B cell (primary cell): ENCODE data around the gene ANKDD1A. TPM values are rescaled to one million over a fixed set of nuclear protein-coding genes. Genes with fewer than 3 reads are reported as not detected.
A peak's percentile ranks its signal among the peaks of the same experiment; 100 is the strongest.

ENCODE experiments used
- ATAC-seq: fragments of 200-7000 bp; cut with Tn5 transposase; one replicate; pipeline ENCODE4 v1.10.0; 2021; ENCODE audit warnings: low read depth, mild to moderate bottlenecking, moderate number of reproducible peaks, moderate library complexity
- CTCF ChIA-PET: fragments of 350-600 bp; sonication (Branson Sonifier 250); formaldehyde crosslinking; loops from one replicate; lab custom pipeline; 2021; ENCODE audit warnings: antibody characterized with exemption, inconsistent platforms; lab: Charles Lee
- POLR2A ChIA-PET: fragments of 350-600 bp; sonication (Branson Sonifier 250); formaldehyde crosslinking; loops from one replicate; lab custom pipeline; 2021; ENCODE audit warnings: antibody characterized with exemption; lab: Charles Lee
- DNase-seq: peaks from one replicate; pipeline ENCODE4 v3.0.0; 2013
- H2AFZ ChIP-seq: 2 replicates; pipeline ENCODE4 v1.6.1; 2012; ENCODE audit warnings: mild to moderate bottlenecking, low read depth, low read length; ENCODE audit not compliant: insufficient read depth, poor library complexity, severe bottlenecking
- H3K27ac ChIP-seq, 2 donors: 1 replicate in 1 of 2; 2 replicates in 1 of 2; pipeline ENCODE4 v1.5.1; 2012 to 2013; ENCODE audit warnings: low read length in 2 of 2, mild to moderate bottlenecking in 2 of 2, moderate library complexity in 1 of 2
- H3K27me3 ChIP-seq, 4 experiments: fragments of 200-600 bp in 1 of 4; sonication (generic) in 1 of 4; replicated peaks in 1 of 4; 1 replicate in 2 of 4; 2 replicates in 2 of 4; pipeline versions ENCODE4 v1.6.1 to v1.7.0; 2013 to 2016; ENCODE audit warnings: low read length in 3 of 4, mild to moderate bottlenecking in 2 of 4, mixed read lengths in 1 of 4, moderate library complexity in 1 of 4; ENCODE audit not compliant: insufficient read depth in 4 of 4, control insufficient read depth in 3 of 4; ENCODE audit errors: control extremely low read depth in 1 of 4
- H3K36me3 ChIP-seq, 2 experiments: replicated peaks in 1 of 2; 1 replicate in 1 of 2; 2 replicates in 1 of 2; pipeline versions ENCODE4 v1.6.1 to v1.7.1; 2013; ENCODE audit warnings: low read length in 1 of 2; ENCODE audit not compliant: insufficient read depth in 2 of 2, control insufficient read depth in 1 of 2; ENCODE audit errors: control extremely low read depth in 1 of 2, extremely low read depth in 1 of 2
- H3K4me1 ChIP-seq, 2 donors: fragments of 200-600 bp in 1 of 2; sonication (generic) in 1 of 2; 1 replicate in 1 of 2; 2 replicates in 1 of 2; pipeline versions ENCODE4 v1.5.1 to v1.6.1; 2013 to 2017; ENCODE audit warnings: low read length in 2 of 2; ENCODE audit not compliant: control insufficient read depth in 2 of 2, insufficient read depth in 2 of 2
- H3K4me2 ChIP-seq: replicated peaks from 2 replicates; pipeline ENCODE3; 2012; ENCODE audit warnings: mild to moderate bottlenecking, low read depth, low read length; ENCODE audit not compliant: poor library complexity, severe bottlenecking
- H3K4me3 ChIP-seq, 5 experiments: fragments of 200-600 bp in 1 of 5; sonication (generic) in 1 of 5; 1 replicate in 3 of 5; 2 replicates in 2 of 5; pipeline versions ENCODE4 v1.5.1 to v1.7.0; 2011 to 2016; ENCODE audit warnings: low read length in 4 of 5, mild to moderate bottlenecking in 4 of 5, low read depth in 2 of 5, control low read depth in 1 of 5, moderate library complexity in 1 of 5; ENCODE audit not compliant: insufficient read depth in 1 of 5; ENCODE audit errors: control extremely low read depth in 1 of 5, extremely low read depth in 1 of 5
- H3K79me2 ChIP-seq: fragments of 200-600 bp; sonication (generic); one replicate; pipeline ENCODE4 v1.6.0; 2016; ENCODE audit warnings: low read length; ENCODE audit not compliant: control insufficient read depth, insufficient read depth
- H3K9ac ChIP-seq: fragments of 200-600 bp; sonication (generic); 2 replicates; pipeline ENCODE4 v1.6.1; 2017; ENCODE audit warnings: mild to moderate bottlenecking, low read length, moderate library complexity
- H3K9me3 ChIP-seq, 3 donors: one replicate each; pipeline versions ENCODE4 v1.6.1 to v1.7.1; 2013; ENCODE audit warnings: low read length in 2 of 3; ENCODE audit not compliant: control insufficient read depth in 2 of 3, insufficient read depth in 1 of 3; ENCODE audit errors: control extremely low read depth in 1 of 3
- H4K20me1 ChIP-seq: 2 replicates; pipeline ENCODE4 v1.6.0; 2012; ENCODE audit warnings: mild to moderate bottlenecking, low read length; ENCODE audit not compliant: insufficient read depth, control insufficient read depth, poor library complexity, severe bottlenecking
- H3K27ac Mint-ChIP-seq: one replicate; pipeline ENCODE4 v1.8.0; 2021; ENCODE audit warnings: mixed read lengths
- H3K27me3 Mint-ChIP-seq: one replicate; pipeline ENCODE4 v1.8.0; 2021; ENCODE audit warnings: mixed read lengths
- H3K4me1 Mint-ChIP-seq: one replicate; pipeline ENCODE4 v1.8.0; 2021; ENCODE audit warnings: mixed read lengths
- H3K4me3 Mint-ChIP-seq: one replicate; pipeline ENCODE4 v1.8.0; 2021; ENCODE audit warnings: mixed read lengths
- H3K9me3 Mint-ChIP-seq: one replicate; pipeline ENCODE4 v1.8.0; 2022; ENCODE audit warnings: mixed read lengths; ENCODE audit not compliant: insufficient read depth
- EZH2 ChIP-seq: IDR thresholded peaks from 2 replicates; pipeline ENCODE4 v1.6.1; 2012; ENCODE audit warnings: borderline replicate concordance, low read depth, mild to moderate bottlenecking, moderate library complexity, low read length; ENCODE audit not compliant: insufficient read depth, poor library complexity, severe bottlenecking
- WGBS: methylation state at CpG from one replicate; pipeline ENCODE4 v1.1.5; 2013; ENCODE audit warnings: missing lambda C conversion rate; ENCODE audit not compliant: insufficient coverage; 5-methylcytosine and 5-hydroxymethylcytosine counted together
- intact Hi-C: fragments of 100-400 bp; cut with micrococcal nuclease; formaldehyde crosslinking; loops from one replicate; pipeline ENCODE4 v1.10.0; 2022
- polyA plus RNA-seq: library from polyadenylated mRNA; depleted of rRNA; stranded (reverse); fragments of >200 nt; gene quantifications from 2 replicates; pipeline ENCODE4 v1.2.3, GENCODE V29; 2012
- total RNA-seq, 2 donors: library from RNA; stranded (reverse); fragments of 120-200 nt in 1 of 2; gene quantifications; 1 replicate in 1 of 2; 2 replicates in 1 of 2; pipeline versions ENCODE4 v1.2.3 to v1.2.4, GENCODE V29; 2013 to 2022
- TF ChIP-seq, protein P1 (sequence below): fragments of 200-600 bp; IDR thresholded peaks from one replicate; pipeline ENCODE4 v1.8.0; 2022; ENCODE audit warnings: antibody characterized with exemption, mild to moderate bottlenecking

ANKDD1A gene
- total and polyA plus RNA-seq, 2 donors (not counting 1 experiment from before 2014, with no cell fraction given) = 2.6 to 2.7 TPM

GRCh38 chr15:64904189-64904588, 7.5 kb upstream of the ANKDD1A start:
- Mint-ChIP-seq H3K4me3 (peak overlapping the region; percentile 67), H3K4me1 (peaks cover 36% of the 10 kb centered on the region), H3K27ac (no peak overlapping the region), H3K27me3 (peaks cover 4% of the 10 kb centered on the region), H3K9me3 (peaks cover 2% of the 10 kb centered on the region)
- no peak overlapping the region for H3K27ac ChIP-seq
- ChIA-PET CTCF (interaction anchor here (1.4 to 8.9 kb wide), 10 partner anchors 10 to 214 kb away, joined by 4 to 152 read pairs (median 16); partner anchors contain the start of gene PLEKHO2), POLR2A (no interaction called here)
- no peaks in the 10 kb centered on the region for H3K36me3 ChIP-seq
- H3K4me2 ChIP-seq = no peak overlapping the region
- H3K4me1 ChIP-seq = peaks cover 21 to 24% of the 10 kb centered on the region in 2 donors
- H3K9me3 ChIP-seq = peaks cover 1 to 7% (median 6%) of the 10 kb centered on the region in 3 donors
- ATAC-seq (no peak), DNase-seq (no peak)
- 78% methylated on average over 2 of the region's 4 CpGs for WGBS
- no peak for TF ChIP-seq EZH2
- TF ChIP-seq, protein P1, sequence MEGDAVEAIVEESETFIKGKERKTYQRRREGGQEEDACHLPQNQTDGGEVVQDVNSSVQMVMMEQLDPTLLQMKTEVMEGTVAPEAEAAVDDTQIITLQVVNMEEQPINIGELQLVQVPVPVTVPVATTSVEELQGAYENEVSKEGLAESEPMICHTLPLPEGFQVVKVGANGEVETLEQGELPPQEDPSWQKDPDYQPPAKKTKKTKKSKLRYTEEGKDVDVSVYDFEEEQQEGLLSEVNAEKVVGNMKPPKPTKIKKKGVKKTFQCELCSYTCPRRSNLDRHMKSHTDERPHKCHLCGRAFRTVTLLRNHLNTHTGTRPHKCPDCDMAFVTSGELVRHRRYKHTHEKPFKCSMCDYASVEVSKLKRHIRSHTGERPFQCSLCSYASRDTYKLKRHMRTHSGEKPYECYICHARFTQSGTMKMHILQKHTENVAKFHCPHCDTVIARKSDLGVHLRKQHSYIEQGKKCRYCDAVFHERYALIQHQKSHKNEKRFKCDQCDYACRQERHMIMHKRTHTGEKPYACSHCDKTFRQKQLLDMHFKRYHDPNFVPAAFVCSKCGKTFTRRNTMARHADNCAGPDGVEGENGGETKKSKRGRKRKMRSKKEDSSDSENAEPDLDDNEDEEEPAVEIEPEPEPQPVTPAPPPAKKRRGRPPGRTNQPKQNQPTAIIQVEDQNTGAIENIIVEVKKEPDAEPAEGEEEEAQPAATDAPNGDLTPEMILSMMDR = no peak
- H4K20me1 ChIP-seq = no peaks in the 10 kb centered on the region
- intact Hi-C loops = no loop called here
- peaks cover 3% of the 10 kb centered on the region for H3K79me2 ChIP-seq
- no peaks in the 10 kb centered on the region for H3K27me3 ChIP-seq
- H3K9ac ChIP-seq = no peak overlapping the region
- H2AFZ ChIP-seq = no peak overlapping the region
- no peak overlapping the region for H3K4me3 ChIP-seq

GRCh38 chr15:64905119-64905831, 6.4 kb upstream of the ANKDD1A start:
- peak overlapping the region; percentile 84 for H3K4me3 Mint-ChIP-seq
- WGBS = 19% methylated on average over 26 of the region's 30 CpGs
- DNase-seq = peak; percentile 85
- H3K4me3 ChIP-seq = peak overlapping the region; percentile 19 to 61 (median 44)
- peaks cover 36% of the 10 kb centered on the region for H3K4me1 Mint-ChIP-seq
- H3K9me3 ChIP-seq = peaks cover 1 to 7% (median 6%) of the 10 kb centered on the region in 3 donors
- TF ChIP-seq EZH2 = no peak
- TF ChIP-seq, protein P1 = peak; percentile 86
- no peaks in the 10 kb centered on the region for H3K36me3 ChIP-seq
- peaks cover 2% of the 10 kb centered on the region for H3K9me3 Mint-ChIP-seq
- ChIA-PET POLR2A (interaction anchor here (1.0 to 1.1 kb wide), 2 partner anchors 10 to 12 kb away, joined by 4 to 5 read pairs; no protein-coding TSS in a partner anchor), CTCF (interaction anchor here (0.7 to 8.9 kb wide), 16 partner anchors 11 to 220 kb away, joined by 3 to 152 read pairs (median 6); partner anchors contain the start of gene PLEKHO2)
- H3K79me2 ChIP-seq = peaks cover 3% of the 10 kb centered on the region
- H3K27ac Mint-ChIP-seq = peak overlapping the region; percentile 77
- peak overlapping the region; percentile 62 for H3K9ac ChIP-seq
- peak overlapping the region; percentile 86 for H3K4me2 ChIP-seq
- peaks cover 21 to 24% of the 10 kb centered on the region in 2 donors for H3K4me1 ChIP-seq
- H2AFZ ChIP-seq = peak overlapping the region; percentile 91
- no peaks in the 10 kb centered on the region for H4K20me1 ChIP-seq
- intact Hi-C loops = loop anchor here (1.0 to 5.0 kb wide), 4 partner anchors 10 to 218 kb away; no protein-coding TSS in a partner anchor
- no peak overlapping the region for H3K27ac ChIP-seq
- H3K27me3 Mint-ChIP-seq = peaks cover 4% of the 10 kb centered on the region
- H3K27me3 ChIP-seq = peaks cover 0 to 7% (median 0%) of the 10 kb centered on the region in 4 experiments
- ATAC-seq = peak; percentile 95
